HG02973 (cell line): ENCODE measurements around the gene LCE1D.

Experiments
- ATAC-seq: cut with Tn5 transposase; IDR thresholded peaks from one replicate; pipeline ENCODE4 v1.9.1; 2021; ENCODE audit warnings: moderate library complexity; ENCODE audit not compliant: unreplicated experiment

LCE1D gene

GRCh38 chr1:152796421-152796820, at the start of gene LCE1D:
TSS of gene LCE1D (plus strand) at chr1:152796721. CDS start at chr1:152797795, 1,074 bp downstream.
- ATAC-seq, result no peak

- ATAC-seq, result no peak
Measured at GRCh38 chr1:152747831-152748230, 48.7 kb upstream of the LCE1D start.

GRCh38 chr1:152752225-152752624, 44.3 kb upstream of the LCE1D start:
- no peak for ATAC-seq

GRCh38 chr1:152753586-152753985, 42.9 kb upstream of the LCE1D start:
- ATAC-seq, result no peak

GRCh38 chr1:152756872-152757271, 39.6 kb upstream of the LCE1D start:
- ATAC-seq, result no peak

GRCh38 chr1:152757747-152758146, 38.8 kb upstream of the LCE1D start, which contains the start of gene KPRP:
TSS of gene KPRP (plus strand) at chr1:152758025. CDS start at chr1:152759589, 1,564 bp downstream.
- no peak for ATAC-seq

GRCh38 chr1:152758636-152759035, 37.9 kb upstream of the LCE1D start:
- ATAC-seq, result no peak

- ATAC-seq, result no peak
Measured at GRCh38 chr1:152759453-152760173, 36.9 kb upstream of the LCE1D start.

GRCh38 chr1:152760551-152761190, 35.9 kb upstream of the LCE1D start:
- ATAC-seq, result no peak

- no peak for ATAC-seq
Measured at GRCh38 chr1:152761609-152762213, 34.8 kb upstream of the LCE1D start.

GRCh38 chr1:152768847-152769533, 27.5 kb upstream of the LCE1D start:
- no peak for ATAC-seq

GRCh38 chr1:152770411-152770810, 26.1 kb upstream of the LCE1D start:
- no peak for ATAC-seq

GRCh38 chr1:152774875-152775274, 21.6 kb upstream of the LCE1D start, which contains the start of gene LCE1F:
TSS of gene LCE1F (plus strand) at chr1:152775140. CDS start at chr1:152776372, 1,232 bp downstream.
- no peak for ATAC-seq

- no peak for ATAC-seq
Measured at GRCh38 chr1:152776361-152776760, 20.2 kb upstream of the LCE1D start.

GRCh38 chr1:152777510-152778137, 18.9 kb upstream of the LCE1D start:
- ATAC-seq, result no peak

GRCh38 chr1:152783095-152783494, 13.4 kb upstream of the LCE1D start:
- no peak for ATAC-seq

GRCh38 chr1:152786077-152786476, 10.4 kb upstream of the LCE1D start, which contains the start of gene LCE1E:
TSS of gene LCE1E (plus strand) at chr1:152786257. CDS start at chr1:152787300, 1,043 bp downstream.
- ATAC-seq, result no peak

GRCh38 chr1:152795686-152796085, 835 bp upstream of the LCE1D start:
- ATAC-seq, result no peak

GRCh38 chr1:152801333-152801732, 4.8 kb downstream of the LCE1D start:
- no peak for ATAC-seq

GRCh38 chr1:152806576-152806975, 10.1 kb downstream of the LCE1D start, which contains the start of gene LCE1C:
TSS of gene LCE1C (minus strand) at chr1:152806651. CDS start at chr1:152805478, 1,173 bp downstream.
- no peak for ATAC-seq

- no peak for ATAC-seq
Measured at GRCh38 chr1:152811050-152811449, 14.5 kb downstream of the LCE1D start.
